T-helper 1 cell treated with Interleukin-12 subunit alpha and Interleukin-12 subunit beta and Interleukin-4 antibody, amounts not matched to agents 30 ng/mL and 1 ng/mL, for 36 hours (primary cell): ENCODE data around the gene RBM38. TPM values are rescaled to one million over a fixed set of nuclear protein-coding genes. Genes with fewer than 3 reads are reported as not detected.

Experiments
- intact Hi-C: fragments of 100-400 bp; cut with micrococcal nuclease; formaldehyde crosslinking; loops from one replicate; pipeline ENCODE4 v1.15.1; 2024
- total RNA-seq: library from RNA; stranded (reverse); gene quantifications from 2 replicates; pipeline ENCODE4 v1.2.3, GENCODE V29; 2022

RBM38 gene
- total RNA-seq, 1 donor from 2014 or later = 58.7 TPM

GRCh38 chr20:57432862-57433491 is 41.8 kb downstream of the RBM38 start:
- intact Hi-C loops = loop anchor here (1.0 kb wide), 7 partner anchors 9 to 955 kb away; partner anchors contain the start of gene RAE1

GRCh38 chr20:57433657-57434389 is 42.6 kb downstream of the RBM38 start:
- intact Hi-C loops = loop anchor here (1.0 kb wide), 7 partner anchors 10 to 954 kb away; partner anchors contain the start of gene RAE1

GRCh38 chr20:57434390-57434700 is 43.1 kb downstream of the RBM38 start:
- intact Hi-C loops = no loop called here

GRCh38 chr20:57435105-57435497 is 43.9 kb downstream of the RBM38 start:
- intact Hi-C loops = no loop called here

GRCh38 chr20:57435498-57436222 is 44.5 kb downstream of the RBM38 start:
- intact Hi-C loops = no loop called here

GRCh38 chr20:57436223-57436545 is 45.0 kb downstream of the RBM38 start:
- intact Hi-C loops = no loop called here

- intact Hi-C loops = no loop called here
These were observed 46.1 kb downstream of the RBM38 start for GRCh38 chr20:57437267-57437666.

GRCh38 chr20:57437672-57438330 is 46.6 kb downstream of the RBM38 start:
- intact Hi-C loops = no loop called here

GRCh38 chr20:57438552-57438951 is 47.4 kb downstream of the RBM38 start:
- intact Hi-C loops = no loop called here

GRCh38 chr20:57439432-57439831 is 48.2 kb downstream of the RBM38 start:
- intact Hi-C loops = no loop called here

GRCh38 chr20:57439993-57440392 is 48.8 kb downstream of the RBM38 start:
- intact Hi-C loops = no loop called here

- intact Hi-C loops = no loop called here
These were observed 49.7 kb downstream of the RBM38 start for GRCh38 chr20:57440678-57441509.

GRCh38 chr20:57441510-57442154 is 50.4 kb downstream of the RBM38 start:
- intact Hi-C loops = no loop called here

GRCh38 chr20:57442158-57442887 is 51.1 kb downstream of the RBM38 start:
- intact Hi-C loops = no loop called here

- intact Hi-C loops = no loop called here
These were observed 51.7 kb downstream of the RBM38 start for GRCh38 chr20:57442888-57443239.

GRCh38 chr20:57443349-57444265 is 52.4 kb downstream of the RBM38 start:
- intact Hi-C loops = no loop called here

- intact Hi-C loops = no loop called here
These were observed 53.3 kb downstream of the RBM38 start for GRCh38 chr20:57444394-57445048.

GRCh38 chr20:57445298-57445697 is 54.1 kb downstream of the RBM38 start:
- intact Hi-C loops = no loop called here
